Loucy (cell line): Measurements from ENCODE around the gene HAGH.

Source experiments
- EZH2phosphoT487 ChIP-seq: fragments of 200-600 bp; IDR thresholded peaks from 2 replicates; pipeline ENCODE4 v1.6.1; 2018; ENCODE audit warnings: antibody characterized with exemption, mild to moderate bottlenecking, moderate library complexity, borderline replicate concordance
- TF ChIP-seq, protein P1 (sequence below): fragments of 200-600 bp; sonication (generic); conservative IDR thresholded peaks from 2 replicates; pipeline ENCODE4 v1.5.1; 2014; ENCODE audit warnings: mild to moderate bottlenecking, antibody characterized with exemption, low read length

- TF ChIP-seq, protein P1, sequence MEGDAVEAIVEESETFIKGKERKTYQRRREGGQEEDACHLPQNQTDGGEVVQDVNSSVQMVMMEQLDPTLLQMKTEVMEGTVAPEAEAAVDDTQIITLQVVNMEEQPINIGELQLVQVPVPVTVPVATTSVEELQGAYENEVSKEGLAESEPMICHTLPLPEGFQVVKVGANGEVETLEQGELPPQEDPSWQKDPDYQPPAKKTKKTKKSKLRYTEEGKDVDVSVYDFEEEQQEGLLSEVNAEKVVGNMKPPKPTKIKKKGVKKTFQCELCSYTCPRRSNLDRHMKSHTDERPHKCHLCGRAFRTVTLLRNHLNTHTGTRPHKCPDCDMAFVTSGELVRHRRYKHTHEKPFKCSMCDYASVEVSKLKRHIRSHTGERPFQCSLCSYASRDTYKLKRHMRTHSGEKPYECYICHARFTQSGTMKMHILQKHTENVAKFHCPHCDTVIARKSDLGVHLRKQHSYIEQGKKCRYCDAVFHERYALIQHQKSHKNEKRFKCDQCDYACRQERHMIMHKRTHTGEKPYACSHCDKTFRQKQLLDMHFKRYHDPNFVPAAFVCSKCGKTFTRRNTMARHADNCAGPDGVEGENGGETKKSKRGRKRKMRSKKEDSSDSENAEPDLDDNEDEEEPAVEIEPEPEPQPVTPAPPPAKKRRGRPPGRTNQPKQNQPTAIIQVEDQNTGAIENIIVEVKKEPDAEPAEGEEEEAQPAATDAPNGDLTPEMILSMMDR, result no peak
- no peak for TF ChIP-seq EZH2phosphoT487
Measured at GRCh38 chr16:1764971-1765370, 61.7 kb downstream of the HAGH start.
